Skeletal muscle tissue (tissue), 4 donors: ENCODE measurements around the gene GNAI2. TPM values are rescaled to one million over a fixed set of nuclear protein-coding genes. Genes with fewer than 3 reads are reported as not detected.

Source experiments
- H3K27ac ChIP-seq: one replicate; pipeline ENCODE4 v1.7.0; 2013; ENCODE audit warnings: mild to moderate bottlenecking, low read depth, low read length, inconsistent platforms
- H3K27me3 ChIP-seq, 3 donors: one replicate each; pipeline ENCODE4 v1.7.0; 2013; ENCODE audit warnings: low read length in 3 of 3; ENCODE audit not compliant: control insufficient read depth in 3 of 3, insufficient read depth in 3 of 3
- H3K36me3 ChIP-seq, 3 donors: one replicate each; pipeline ENCODE4 v1.7.0; 2013; ENCODE audit warnings: low read length in 3 of 3; ENCODE audit not compliant: control insufficient read depth in 3 of 3, insufficient read depth in 3 of 3
- H3K4me1 ChIP-seq, 3 donors: one replicate each; pipeline ENCODE4 v1.7.0; 2013; ENCODE audit warnings: low read length in 3 of 3, mild to moderate bottlenecking in 3 of 3; ENCODE audit not compliant: control insufficient read depth in 3 of 3, insufficient read depth in 3 of 3
- H3K4me3 ChIP-seq, 3 donors: one replicate each; pipeline ENCODE4 v1.7.0; 2013; ENCODE audit warnings: low read length in 3 of 3
- H3K9ac ChIP-seq, 3 donors: one replicate each; pipeline ENCODE4 v1.7.0; 2013; ENCODE audit warnings: low read length in 3 of 3, mild to moderate bottlenecking in 3 of 3, moderate library complexity in 2 of 3, low read depth in 1 of 3
- H3K9me3 ChIP-seq, 3 donors: one replicate each; pipeline ENCODE4 v1.7.0; 2013; ENCODE audit warnings: low read length in 3 of 3; ENCODE audit not compliant: control insufficient read depth in 3 of 3
- total RNA-seq: library from RNA; depleted of rRNA; stranded (reverse); fragments of >200 nt; gene quantifications from one replicate; pipeline ENCODE4 v1.2.3, GENCODE V29; 2014
- donor health status: Osteomylitis.

Gene GNAI2
- total RNA-seq, 1 donor from 2014 or later: 78.8 TPM

DNA sequence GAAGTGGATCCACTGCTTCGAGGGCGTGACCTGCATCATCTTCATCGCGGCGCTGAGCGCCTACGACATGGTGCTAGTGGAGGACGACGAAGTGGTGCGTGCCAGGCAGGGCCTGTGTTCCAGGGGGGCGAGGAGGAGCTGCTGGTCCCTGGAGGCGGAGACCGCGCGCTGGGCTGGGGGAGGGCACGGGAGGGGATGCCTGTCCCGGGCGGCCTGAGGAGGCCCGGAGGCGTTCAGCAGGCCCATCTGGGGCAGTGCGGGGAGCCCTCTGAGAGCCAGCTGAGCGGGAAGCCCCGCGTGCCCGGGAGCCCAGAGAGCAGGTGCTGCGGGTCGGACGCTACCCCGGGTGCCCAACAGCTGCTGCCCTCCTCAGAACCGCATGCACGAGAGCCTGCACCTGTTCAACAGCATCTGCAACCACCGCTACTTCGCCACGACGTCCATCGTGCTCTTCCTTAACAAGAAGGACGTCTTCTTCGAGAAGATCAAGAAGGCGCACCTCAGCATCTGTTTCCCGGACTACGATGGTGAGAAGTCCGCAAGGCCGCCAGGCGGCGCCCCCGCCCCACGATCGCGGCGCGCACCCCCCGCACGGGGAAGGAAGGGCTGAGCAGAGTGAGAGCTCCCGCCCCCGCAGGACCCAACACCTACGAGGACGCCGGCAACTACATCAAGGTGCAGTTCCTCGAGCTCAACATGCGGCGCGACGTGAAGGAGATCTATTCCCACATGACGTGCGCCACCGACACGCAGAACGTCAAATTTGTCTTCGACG, 41.7 kb upstream of the GNAI2 start:
- Histone ChIP-seq H3K9me3 (no peaks in the 10 kb centered on the region), H3K27me3 (peaks cover 27 to 30% (median 28%) of the 10 kb centered on the region in 3 donors), H3K36me3 (no peaks in the 10 kb centered on the region), H3K27ac (no peak overlapping the region), H3K9ac (no peak overlapping the region), H3K4me3 (peak overlapping the region in 2 of 3 donors; percentile 54 to 63), H3K4me1 (peaks cover 10 to 26% (median 22%) of the 10 kb centered on the region in 3 donors)

DNA sequence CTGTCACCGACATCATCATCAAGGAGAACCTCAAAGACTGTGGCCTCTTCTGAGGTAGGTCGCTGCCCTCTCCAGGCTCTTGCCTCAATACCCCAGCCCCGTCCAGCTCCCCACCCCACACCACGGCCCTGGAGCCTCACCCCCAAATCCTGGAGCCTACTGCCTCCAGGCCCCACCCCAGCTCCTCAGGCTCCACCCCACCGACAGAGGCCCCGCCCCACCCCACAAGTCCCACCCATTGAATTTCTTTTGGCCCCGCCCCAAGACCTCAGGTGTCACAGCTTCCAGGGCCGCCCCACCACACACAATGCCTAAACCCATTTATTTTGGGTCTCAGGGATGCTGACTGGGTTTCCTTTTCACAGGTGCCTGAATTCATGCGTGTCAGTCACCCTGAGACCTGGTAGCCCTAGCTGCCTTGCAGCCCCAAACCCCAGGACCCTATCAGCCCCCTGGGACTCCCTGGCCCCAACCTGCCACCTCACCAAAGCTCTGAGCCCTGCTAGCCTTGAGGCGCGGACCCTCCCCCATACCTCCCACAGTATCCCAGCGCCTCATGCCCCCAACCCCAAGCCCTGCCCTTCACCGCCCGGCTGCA, 41.0 kb upstream of the GNAI2 start:
- Histone ChIP-seq H3K4me1 (peaks cover 10 to 20% (median 20%) of the 10 kb centered on the region in 3 donors), H3K9ac (no peak overlapping the region), H3K27ac (no peak overlapping the region), H3K9me3 (no peaks in the 10 kb centered on the region), H3K27me3 (peaks cover 27 to 30% (median 28%) of the 10 kb centered on the region in 3 donors), H3K4me3 (peak overlapping the region in 2 of 3 donors; percentile 54 to 63), H3K36me3 (no peaks in the 10 kb centered on the region)

DNA sequence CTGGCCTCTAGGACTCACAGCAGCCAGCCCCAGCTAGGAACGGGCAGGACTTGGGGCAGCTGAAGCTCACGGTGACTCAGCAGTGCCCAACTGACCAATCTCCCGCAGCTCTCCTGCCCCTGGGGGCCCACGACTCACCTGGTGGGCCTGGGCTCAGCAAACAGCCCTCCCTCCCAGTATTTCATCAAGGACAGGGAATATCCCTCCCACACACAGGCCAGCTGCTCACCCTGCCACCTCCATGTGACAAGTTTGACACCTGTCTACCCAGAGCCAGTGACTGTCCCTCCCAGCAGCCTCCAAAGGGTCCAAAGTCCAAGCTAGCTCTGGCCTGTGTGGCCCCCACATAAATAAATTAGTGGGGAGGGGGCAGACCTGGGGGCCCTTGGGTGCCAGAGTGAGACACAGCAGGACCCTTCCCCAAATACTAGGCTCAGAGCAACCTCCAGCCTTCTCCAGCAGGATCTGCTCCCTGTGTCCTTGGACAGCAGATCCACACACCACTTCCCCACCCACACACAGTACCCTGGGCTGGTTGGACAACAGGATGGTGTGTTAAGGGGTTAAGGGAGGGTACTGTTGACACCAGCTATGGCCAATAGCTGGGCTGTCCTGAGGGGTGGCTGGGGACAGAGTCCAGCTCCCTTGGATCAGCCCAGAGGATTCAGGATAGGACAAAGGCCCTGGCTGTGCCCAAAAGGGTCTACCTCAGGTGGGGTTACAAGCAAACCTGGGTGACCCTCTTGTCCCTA, 40.3 kb upstream of the GNAI2 start:
- no peak overlapping the region for H3K4me3 ChIP-seq
- peaks cover 27 to 30% (median 28%) of the 10 kb centered on the region in 3 donors for H3K27me3 ChIP-seq
- H3K27ac ChIP-seq: no peak overlapping the region
- no peaks in the 10 kb centered on the region for H3K9me3 ChIP-seq
- H3K9ac ChIP-seq: no peak overlapping the region
- peaks cover 10 to 20% (median 20%) of the 10 kb centered on the region in 3 donors for H3K4me1 ChIP-seq
- H3K36me3 ChIP-seq: no peaks in the 10 kb centered on the region

DNA sequence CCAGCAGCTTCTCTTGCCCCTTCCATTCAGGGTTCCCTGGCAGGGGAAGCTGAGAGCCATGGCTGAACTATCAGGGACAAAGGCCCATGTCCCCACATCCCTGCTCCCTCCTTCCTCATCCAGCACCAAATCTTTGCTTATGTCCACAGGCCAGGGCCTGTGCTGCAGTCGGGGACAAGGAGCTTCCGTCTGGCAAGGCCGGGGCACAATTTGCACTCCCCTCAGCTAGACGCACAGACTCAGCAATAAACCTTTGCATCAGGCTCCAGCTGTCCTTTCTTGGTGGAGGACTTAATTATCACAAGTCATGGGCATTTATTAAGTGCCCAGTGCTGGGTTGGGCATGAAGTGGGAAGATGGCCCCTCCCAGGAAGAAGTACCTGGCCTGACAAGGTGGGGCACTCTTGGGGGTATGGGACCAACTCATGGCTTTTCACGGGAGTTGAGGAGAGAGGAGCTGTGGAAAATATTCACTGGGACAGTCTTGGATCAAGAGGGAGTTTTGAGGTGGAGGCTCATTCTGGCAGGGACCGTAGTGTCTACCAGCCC, 39.7 kb upstream of the GNAI2 start:
- Histone ChIP-seq H3K4me1 (peaks cover 10 to 20% (median 20%) of the 10 kb centered on the region in 3 donors), H3K27ac (no peak overlapping the region), H3K9ac (no peak overlapping the region), H3K36me3 (no peaks in the 10 kb centered on the region), H3K27me3 (peaks cover 27 to 30% (median 28%) of the 10 kb centered on the region in 3 donors), H3K9me3 (no peaks in the 10 kb centered on the region), H3K4me3 (no peak overlapping the region)

DNA sequence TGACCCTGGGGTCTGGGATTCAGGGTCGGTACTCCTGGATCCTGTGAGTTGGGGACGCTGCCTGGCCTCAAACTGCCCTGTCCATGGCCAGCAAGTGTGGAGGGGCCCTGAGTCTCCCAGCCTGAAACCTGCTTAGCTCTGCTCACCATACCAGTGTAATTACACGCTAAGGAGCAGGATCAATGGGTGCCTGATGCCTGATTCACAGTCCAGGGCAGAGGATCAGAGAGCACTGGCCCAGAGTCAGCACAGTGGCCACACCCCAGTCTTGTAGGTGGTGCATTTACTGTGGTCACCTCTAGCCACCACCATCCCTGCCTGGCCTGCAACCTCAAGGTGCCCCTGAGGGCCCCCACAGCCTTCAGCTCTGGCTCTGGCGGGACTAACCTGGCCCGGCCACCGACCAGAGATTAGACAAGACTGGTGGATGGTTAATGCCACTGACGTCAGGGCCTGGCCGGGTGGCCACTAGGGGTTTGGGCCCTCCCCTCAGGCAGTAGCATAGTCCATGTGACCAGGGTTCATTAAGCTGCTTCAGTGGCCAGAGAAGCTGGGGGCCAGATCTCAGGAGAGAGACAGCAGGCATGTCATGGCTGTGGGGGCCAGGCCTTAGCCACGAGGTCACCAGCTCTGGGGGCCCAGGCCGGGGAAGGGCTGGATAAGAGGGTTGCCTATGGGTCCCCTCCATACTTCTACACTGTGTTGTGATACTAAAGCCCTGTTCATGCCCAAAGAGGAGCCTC, 34.3 kb upstream of the GNAI2 start:
- H3K4me1 ChIP-seq: peaks cover 14 to 36% (median 29%) of the 10 kb centered on the region in 3 donors
- no peaks in the 10 kb centered on the region for H3K36me3 ChIP-seq
- no peaks in the 10 kb centered on the region for H3K9me3 ChIP-seq
- no peak overlapping the region for H3K9ac ChIP-seq
- H3K27me3 ChIP-seq: peaks cover 3 to 16% (median 15%) of the 10 kb centered on the region in 3 donors
- no peak overlapping the region for H3K4me3 ChIP-seq
- H3K27ac ChIP-seq: no peak overlapping the region

DNA sequence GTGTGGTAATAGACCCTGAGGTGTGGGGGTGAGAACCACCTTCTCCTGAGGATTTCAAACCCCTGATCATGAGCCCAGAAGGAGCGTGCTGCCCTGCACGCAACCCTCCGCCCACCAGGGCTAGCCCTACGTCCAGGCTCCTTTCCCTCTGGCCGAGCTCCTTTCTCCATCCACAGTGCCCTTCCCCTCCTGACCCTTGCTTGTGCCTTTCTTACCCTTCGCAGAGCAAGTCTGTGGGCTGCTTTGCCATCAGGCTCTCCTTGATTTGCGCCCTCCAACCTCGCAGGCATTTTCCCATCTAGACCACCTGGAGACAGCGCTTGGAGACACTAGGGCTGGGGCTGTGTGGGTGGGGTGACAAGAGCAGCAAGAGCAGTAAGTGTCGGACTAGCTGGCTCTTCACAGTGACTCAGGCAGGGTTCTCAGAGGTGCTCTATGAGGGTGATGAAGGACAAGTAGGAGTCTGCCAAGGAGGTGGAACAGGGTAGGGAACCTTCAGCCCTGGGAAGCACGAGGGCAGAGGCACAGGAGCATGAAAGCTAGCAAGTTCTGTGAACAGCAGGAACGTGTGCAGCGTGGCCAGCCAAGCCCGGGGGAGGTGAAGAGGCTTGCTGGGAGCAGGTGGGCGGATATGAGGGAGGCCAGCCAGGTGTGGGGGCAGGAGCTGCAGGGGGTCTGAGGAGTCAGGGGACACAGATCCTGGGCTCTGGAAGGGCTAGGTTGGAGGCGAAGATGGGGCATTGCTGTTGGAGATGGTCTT, 33.5 kb upstream of the GNAI2 start:
- Histone ChIP-seq H3K4me1 (peaks cover 18 to 42% (median 37%) of the 10 kb centered on the region in 3 donors), H3K27me3 (peaks cover 3 to 16% (median 15%) of the 10 kb centered on the region in 3 donors)

DNA sequence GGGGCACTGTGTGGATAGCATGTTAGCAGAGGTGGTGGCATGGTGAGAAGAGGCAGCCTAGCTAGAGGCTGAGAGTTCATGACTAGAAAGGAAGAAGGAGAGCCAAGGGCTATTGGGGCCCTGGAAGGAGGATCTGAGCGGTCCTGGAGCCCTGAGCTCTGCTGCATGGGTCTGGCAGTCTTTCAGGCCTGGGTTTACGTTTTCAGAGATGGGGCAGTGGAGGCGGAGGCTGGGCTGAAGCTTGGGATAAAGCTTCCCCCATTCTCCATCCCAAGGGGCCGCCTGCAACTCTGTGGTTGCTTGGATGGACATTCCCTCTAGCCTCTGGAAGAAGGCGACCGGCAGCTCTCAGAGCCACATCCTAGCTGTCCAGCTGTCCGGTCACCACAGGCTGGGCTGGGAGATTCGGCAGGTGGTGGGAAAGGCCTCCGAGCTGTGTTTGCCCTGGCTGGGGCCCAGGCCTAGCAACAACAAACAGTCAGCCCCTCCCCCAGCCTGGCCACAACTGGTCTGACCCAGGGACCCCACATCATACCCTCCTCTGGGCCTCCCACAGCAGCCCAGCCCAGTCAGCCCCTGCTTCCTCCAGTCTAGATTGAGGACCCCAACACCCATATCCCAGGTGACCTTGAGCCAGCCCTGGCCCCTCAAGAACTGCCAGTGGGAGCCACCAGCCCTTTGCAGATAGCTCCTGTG, 32.7 kb upstream of the GNAI2 start:
- Histone ChIP-seq H3K36me3 (no peaks in the 10 kb centered on the region), H3K9me3 (no peaks in the 10 kb centered on the region), H3K4me3 (no peak overlapping the region), H3K4me1 (peaks cover 23 to 47% (median 43%) of the 10 kb centered on the region in 3 donors), H3K27ac (no peak overlapping the region), H3K9ac (peak overlapping the region in 1 of 3 donors; percentile 43), H3K27me3 (peaks cover 3 to 16% (median 15%) of the 10 kb centered on the region in 3 donors)

More for the DNA sequence above, 33.5 kb upstream of the GNAI2 start:
- Histone ChIP-seq H3K4me3 (no peak overlapping the region), H3K9me3 (no peaks in the 10 kb centered on the region), H3K27ac (no peak overlapping the region), H3K36me3 (no peaks in the 10 kb centered on the region), H3K9ac (no peak overlapping the region)

DNA sequence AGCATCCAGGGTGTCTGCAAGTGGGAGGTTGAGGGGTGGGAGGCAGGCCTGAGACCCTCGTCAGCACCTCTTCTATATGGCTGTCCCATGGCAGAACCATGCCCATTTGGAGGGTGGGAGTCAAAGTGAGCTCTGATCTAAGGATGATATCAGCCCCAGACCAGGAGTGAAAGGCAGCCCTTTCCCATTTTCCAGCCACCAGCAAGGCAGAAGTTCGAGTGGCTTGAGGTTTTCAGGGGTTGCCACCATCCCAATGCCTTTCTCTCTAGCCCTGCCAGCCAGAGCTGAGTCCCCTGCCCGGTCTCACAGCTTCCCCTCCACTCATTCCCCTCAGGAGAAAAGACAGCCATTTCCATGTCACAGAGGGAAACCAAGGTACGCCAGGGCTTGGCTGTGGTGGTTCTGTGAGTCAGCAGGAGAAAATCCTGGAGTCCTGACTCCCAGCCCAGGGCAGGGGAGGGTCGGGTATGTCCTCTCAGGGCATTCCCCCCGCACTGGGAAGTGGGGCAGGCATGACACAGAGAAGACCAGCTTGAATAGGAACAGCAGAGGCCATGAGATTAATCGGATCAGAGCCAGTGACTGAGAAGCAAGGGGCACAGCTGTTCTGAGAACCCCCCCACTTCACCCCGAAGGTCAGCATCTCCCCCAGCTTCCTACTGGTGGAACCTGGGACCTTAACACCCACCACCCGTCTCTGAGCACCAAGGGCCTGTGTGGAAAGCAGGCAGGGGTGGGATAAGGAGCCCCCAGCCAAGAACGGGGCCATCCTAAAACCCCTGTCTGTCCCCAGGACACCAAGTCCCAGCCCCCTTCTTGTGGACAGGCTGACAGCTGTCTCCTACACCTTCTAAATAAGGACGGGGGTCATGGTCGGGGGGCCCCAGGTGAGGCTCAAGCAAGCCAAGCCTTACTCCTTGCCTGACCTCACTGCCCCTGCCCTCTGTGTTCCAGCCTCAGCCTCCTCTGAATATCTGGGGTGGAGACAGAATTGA, 31.9 kb upstream of the GNAI2 start:
- Histone ChIP-seq H3K9me3 (no peaks in the 10 kb centered on the region), H3K27me3 (peaks cover 3 to 16% (median 15%) of the 10 kb centered on the region in 3 donors), H3K27ac (no peak overlapping the region), H3K36me3 (no peaks in the 10 kb centered on the region), H3K4me1 (peaks cover 26 to 54% (median 51%) of the 10 kb centered on the region in 3 donors), H3K9ac (peak overlapping the region in 2 of 3 donors; percentile 43 to 79), H3K4me3 (peak overlapping the region in 1 of 3 donors; percentile 59)
